Measurements from ENCODE around the gene CHERP. TPM values are rescaled to one million over a fixed set of nuclear protein-coding genes. Genes with fewer than 3 reads are reported as not detected.

Gene CHERP
- total and polyA plus RNA-seq, 2 experiments from 2014 or later, result 31.6 to 41.2 TPM

GRCh38 chr19:16520074-16520973 is 21.9 kb downstream of the CHERP start:
- no peak for ATAC-seq
- Mint-ChIP-seq H3K36me3 (ENCODE audit: low read depth) (peaks cover 76% of the 10 kb centered on the region), H3K4me1 (no peaks in the 10 kb centered on the region), H3K27ac (0 out of 2 replicates have a peak overlapping the region, but pooled peaks have one; percentile 50), H3K27me3 (ENCODE audit: insufficient read depth, low read depth, poor library complexity) (peaks cover 9% of the 10 kb centered on the region), H3K9me3 (no peaks in the 10 kb centered on the region; the same call in 2 of the 3 replicates), H3K4me3 (no peak overlapping the region)
- Histone ChIP-seq H3K36me3 (ENCODE audit: insufficient read depth) (peaks cover 36% of the 10 kb centered on the region), H3K4me3 (no peak overlapping the region), H3K4me2 (no peak overlapping the region), H3K4me1 (ENCODE audit: insufficient read depth) (no peaks in the 10 kb centered on the region), H4K20me1 (replicated peaks; ENCODE audit: insufficient read depth) (peaks cover 12% of the 10 kb centered on the region), H3K27ac (ENCODE audit: low read depth) (no peak overlapping the region), H3F3A (replicated peaks; ENCODE audit: low read depth) (peaks cover 20% of the 10 kb centered on the region), H3K9me2 (ENCODE audit: insufficient read depth) (no peaks in the 10 kb centered on the region), H2AFZ (no peak overlapping the region), H3K27me3 (ENCODE audit: insufficient read depth) (no peaks in the 10 kb centered on the region), H3K79me2 (replicated peaks; ENCODE audit: insufficient read depth) (no peaks in the 10 kb centered on the region)
- DNase-seq (ENCODE audit: low spot score), result no peak
- TF ChIP-seq CREB1 (CRISPR knock-in tag; IDR thresholded peaks at IDR 0.05; ENCODE audit: low read depth), result no peak

DNA sequence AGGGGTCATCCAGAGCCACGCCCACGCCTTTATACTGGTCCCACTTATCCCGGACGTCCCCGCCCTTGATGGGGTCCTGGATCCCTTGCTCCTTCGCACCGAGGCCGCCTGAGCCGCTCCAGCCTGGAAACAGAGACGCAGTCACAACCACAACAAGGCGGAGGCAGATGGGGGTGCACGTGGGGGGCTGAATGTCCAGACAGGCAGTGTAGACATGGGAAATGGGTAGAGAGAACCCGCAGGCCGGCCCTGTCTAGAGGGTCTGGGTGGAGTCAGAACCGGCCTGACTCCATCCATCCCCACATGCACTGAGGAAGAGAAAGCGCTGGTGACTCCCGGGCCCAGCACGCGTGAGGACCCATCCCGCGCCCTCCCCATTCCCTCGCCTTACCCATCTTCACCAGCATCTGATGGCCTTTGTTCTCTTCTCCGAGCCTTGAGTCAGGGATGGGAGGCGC is 23.0 kb downstream of the CHERP start:
- Histone ChIP-seq H3K9me2 (ENCODE audit: insufficient read depth) (no peaks in the 10 kb centered on the region), H3K4me3 (no peak overlapping the region), H4K20me1 (replicated peaks; ENCODE audit: insufficient read depth) (peaks cover 12% of the 10 kb centered on the region), H3F3A (replicated peaks; ENCODE audit: low read depth) (peaks cover 20% of the 10 kb centered on the region), H2AFZ (no peak overlapping the region), H3K79me2 (replicated peaks; ENCODE audit: insufficient read depth) (no peaks in the 10 kb centered on the region), H3K27ac (ENCODE audit: low read depth) (no peak overlapping the region), H3K4me1 (ENCODE audit: insufficient read depth) (no peaks in the 10 kb centered on the region), H3K36me3 (ENCODE audit: insufficient read depth) (peaks cover 34% of the 10 kb centered on the region), H3K4me2 (no peak overlapping the region), H3K27me3 (ENCODE audit: insufficient read depth) (no peaks in the 10 kb centered on the region)
- Mint-ChIP-seq H3K4me3 (no peak overlapping the region), H3K4me1 (no peaks in the 10 kb centered on the region), H3K27ac (no peak overlapping the region), H3K9me3 (no peaks in the 10 kb centered on the region; the same call in 2 of the 3 replicates), H3K36me3 (ENCODE audit: low read depth) (peaks cover 70% of the 10 kb centered on the region), H3K27me3 (ENCODE audit: insufficient read depth, low read depth, poor library complexity) (peaks cover 11% of the 10 kb centered on the region)
- ATAC-seq, result no peak
- no peak for DNase-seq (ENCODE audit: low spot score)
- TF ChIP-seq NANOG (IDR thresholded peaks at IDR 0.05; ENCODE audit: borderline replicate concordance) (no peak), ZNF114 (CRISPR knock-in tag; IDR thresholded peaks at IDR 0.05) (no peak), ZNF462 (CRISPR knock-in tag; IDR thresholded peaks at IDR 0.05) (no peak), EZH2 (IDR thresholded peaks at IDR 0.05; ENCODE audit: low read depth, unreplicated experiment) (no peak), EZH2phosphoT487 (IDR thresholded peaks at IDR 0.05; ENCODE audit: unreplicated experiment) (no peak), POLR2AphosphoS5 (IDR thresholded peaks at IDR 0.05; ENCODE audit: low read depth) (no peak), CTCF (conservative IDR thresholded peaks at IDR 0.05; ENCODE audit: low read depth in 2 of 2) (no peak), CREB1 (CRISPR knock-in tag; IDR thresholded peaks at IDR 0.05; ENCODE audit: low read depth) (no peak), STAT1 (IDR thresholded peaks at IDR 0.05; ENCODE audit: unreplicated experiment) (no peak), JUNB (IDR thresholded peaks at IDR 0.05; ENCODE audit: unreplicated experiment) (no peak)
- TF ChIP-seq, protein P1, sequence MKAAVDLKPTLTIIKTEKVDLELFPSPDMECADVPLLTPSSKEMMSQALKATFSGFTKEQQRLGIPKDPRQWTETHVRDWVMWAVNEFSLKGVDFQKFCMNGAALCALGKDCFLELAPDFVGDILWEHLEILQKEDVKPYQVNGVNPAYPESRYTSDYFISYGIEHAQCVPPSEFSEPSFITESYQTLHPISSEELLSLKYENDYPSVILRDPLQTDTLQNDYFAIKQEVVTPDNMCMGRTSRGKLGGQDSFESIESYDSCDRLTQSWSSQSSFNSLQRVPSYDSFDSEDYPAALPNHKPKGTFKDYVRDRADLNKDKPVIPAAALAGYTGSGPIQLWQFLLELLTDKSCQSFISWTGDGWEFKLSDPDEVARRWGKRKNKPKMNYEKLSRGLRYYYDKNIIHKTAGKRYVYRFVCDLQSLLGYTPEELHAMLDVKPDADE (IDR thresholded peaks at IDR 0.05), result no peak

Measured in GM23338 (cell line).